ENCODE results near the gene PLEKHO2.

DNA sequence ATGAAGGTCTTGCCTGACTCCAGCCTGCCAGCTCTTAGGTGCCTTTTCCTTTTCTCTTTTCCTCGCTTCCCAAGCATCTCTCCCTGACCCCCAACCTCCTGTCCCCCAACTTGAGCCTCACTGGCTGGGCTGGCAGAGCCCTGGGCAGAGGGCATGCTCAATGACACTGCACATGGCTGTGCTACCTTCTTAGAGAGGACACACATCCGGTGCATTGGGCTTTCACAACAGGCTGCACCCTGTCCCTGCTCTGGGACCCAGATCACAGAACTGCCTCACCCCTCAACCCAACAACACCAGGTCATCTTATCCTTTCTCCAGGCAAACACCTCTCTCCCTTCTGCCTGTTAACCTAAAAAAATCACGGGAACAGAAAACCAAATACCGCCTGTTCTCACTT, 62.5 kb downstream of the PLEKHO2 start:
- TF ChIP-seq CTCF (IDR thresholded peaks at IDR 0.05; ENCODE audit: low read depth, low read length, poor library complexity, severe bottlenecking) (no peak), EZH2phosphoT487 (IDR thresholded peaks at IDR 0.05; ENCODE audit: borderline replicate concordance, low read length) (no peak)
